Gastrocnemius medialis (tissue), 4 donors: ENCODE data around the gene NCOA7. TPM values are rescaled to one million over a fixed set of nuclear protein-coding genes. Genes with fewer than 3 reads are reported as not detected.

Source experiments
- ATAC-seq, 2 donors: fragments of 150-250 bp; one replicate each; pipeline ENCODE4 v1.9.1; 2016
- DNase-seq, 2 donors: peaks; one replicate each; pipeline ENCODE4 v3.0.0-alpha.2; 2019
- H3K27ac ChIP-seq, 4 donors: fragments of 200-600 bp; sonication (generic); 1 replicate in 1 of 4; 2 replicates in 3 of 4; pipeline ENCODE4 v1.5.1; 2016 to 2018; ENCODE audit warnings: mild to moderate bottlenecking in 2 of 4, moderate library complexity in 1 of 4
- H3K27me3 ChIP-seq, 3 donors: fragments of 200-600 bp; sonication (generic) in 2 of 3; 1 replicate in 1 of 3; 2 replicates in 2 of 3; pipeline versions ENCODE4 v1.5.1 to v1.6.0; 2016 to 2019; ENCODE audit warnings: mild to moderate bottlenecking in 1 of 3, moderate library complexity in 1 of 3
- H3K36me3 ChIP-seq, 2 donors: fragments of 200-600 bp; sonication (generic) in 1 of 2; one replicate each; pipeline ENCODE4 v1.5.1; 2017 to 2018
- H3K4me1 ChIP-seq, 2 donors: fragments of 200-600 bp; sonication (generic) in 1 of 2; one replicate each; pipeline ENCODE4 v1.5.1; 2016 to 2017; ENCODE audit warnings: mild to moderate bottlenecking in 2 of 2
- H3K4me3 ChIP-seq, 4 donors: fragments of 200-600 bp; sonication (generic) in 3 of 4; 1 replicate in 1 of 4; 2 replicates in 3 of 4; pipeline ENCODE4 v1.5.1; 2016 to 2019; ENCODE audit warnings: mild to moderate bottlenecking in 2 of 4
- H3K9me3 ChIP-seq, 3 donors: fragments of 200-600 bp; sonication (generic) in 2 of 3; 1 replicate in 1 of 3; 2 replicates in 2 of 3; pipeline ENCODE4 v1.5.1; 2016 to 2019
- CTCF ChIP-seq, 5 experiments: fragments of 450-650 bp in 3 of 5; fragments of 200-600 bp in 2 of 5; sonication (generic) in 2 of 5; IDR thresholded peaks in 4 of 5; conservative IDR thresholded peaks in 1 of 5; 1 replicate in 4 of 5; 2 replicates in 1 of 5; pipeline ENCODE4 v1.5.1; 2016 to 2019; ENCODE audit warnings: antibody characterized with exemption in 5 of 5, mild to moderate bottlenecking in 3 of 5, moderate library complexity in 3 of 5
- POLR2A ChIP-seq, 2 donors: fragments of 450-650 bp; IDR thresholded peaks; one replicate each; pipeline ENCODE4 v1.6.1; 2017; ENCODE audit warnings: antibody characterized with exemption in 2 of 2, mild to moderate bottlenecking in 2 of 2, moderate library complexity in 2 of 2
- in situ Hi-C, 4 donors: fragments of 200-750 bp; cut with MboI; loops; one replicate each; pipeline versions ENCODE4 v1.15.0 to v1.8.0; 2017; ENCODE audit warnings: low sequenced_read_pairs in 4 of 4
- intact Hi-C: fragments of 100-400 bp; cut with DNase I; formaldehyde crosslinking; loops from one replicate; pipeline ENCODE4 v1.15.1; 2023; ENCODE audit warnings: low total_unique reads
- total RNA-seq, 4 donors: library from RNA; depleted of rRNA; stranded (reverse); fragments of >200 nt; gene quantifications; one replicate each; pipeline versions ENCODE4 v1.1.0 to v1.2.3, GENCODE V29; 2016

The NCOA7 gene
- total RNA-seq, 4 donors from 2014 or later: 7.0 to 9.5 (median 9.2) TPM

- no peak overlapping the region for H3K27ac ChIP-seq
- H3K9me3 ChIP-seq: no peaks in the 10 kb centered on the region
- H3K27me3 ChIP-seq: no peaks in the 10 kb centered on the region
- in situ Hi-C loops (loop anchor here in 2 of 4 donors (10.0 to 25.0 kb wide), 2 partner anchors 109 to 121 kb away; partner anchors contain the start of gene HINT3 (in 1 of the 2)), intact Hi-C loops (no loop called here)
- no peak for ATAC-seq
- DNase-seq: no peak
- no peaks in the 10 kb centered on the region for H3K36me3 ChIP-seq
- TF ChIP-seq CTCF (IDR thresholded peaks at IDR 0.05 in 4 of 5, conservative IDR thresholded peaks at IDR 0.05 in 1 of 5) (no peak), POLR2A (IDR thresholded peaks at IDR 0.05) (no peak)
- H3K4me3 ChIP-seq: no peak overlapping the region
- no peaks in the 10 kb centered on the region for H3K4me1 ChIP-seq
Observed at GRCh38 chr6:125853756-125854155, 63.0 kb downstream of the NCOA7 start.

DNA sequence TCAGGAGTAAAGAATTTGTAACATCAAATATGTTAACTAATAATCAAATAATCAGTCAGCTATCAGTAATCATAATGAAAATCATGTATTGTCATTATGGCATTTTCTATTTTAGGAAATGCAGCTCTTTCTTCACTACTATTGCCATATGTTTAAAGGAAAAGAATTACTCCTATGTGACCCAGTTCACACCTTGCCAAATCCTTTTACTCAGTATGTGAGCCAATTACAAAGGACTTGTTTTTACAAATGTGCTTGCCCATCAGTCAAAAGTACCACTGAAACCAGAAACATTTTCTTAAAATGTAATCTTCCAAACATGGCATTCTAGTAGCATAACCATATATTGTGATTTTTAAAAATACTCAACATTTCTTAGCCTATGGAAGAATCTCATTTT is 63.6 kb downstream of the NCOA7 start:
- intact Hi-C loops (no loop called here), in situ Hi-C loops (loop anchor here in 2 of 4 donors (10.0 to 25.0 kb wide), 2 partner anchors 108 to 120 kb away; partner anchors contain the start of gene HINT3 (in 1 of the 2))
- H3K9me3 ChIP-seq: no peaks in the 10 kb centered on the region
- ATAC-seq: no peak
- H3K4me1 ChIP-seq: no peaks in the 10 kb centered on the region
- no peak overlapping the region for H3K4me3 ChIP-seq
- no peaks in the 10 kb centered on the region for H3K36me3 ChIP-seq
- no peaks in the 10 kb centered on the region for H3K27me3 ChIP-seq
- H3K27ac ChIP-seq: no peak overlapping the region
- DNase-seq: no peak
- TF ChIP-seq POLR2A (IDR thresholded peaks at IDR 0.05) (no peak), CTCF (IDR thresholded peaks at IDR 0.05 in 4 of 5, conservative IDR thresholded peaks at IDR 0.05 in 1 of 5) (no peak)

DNA sequence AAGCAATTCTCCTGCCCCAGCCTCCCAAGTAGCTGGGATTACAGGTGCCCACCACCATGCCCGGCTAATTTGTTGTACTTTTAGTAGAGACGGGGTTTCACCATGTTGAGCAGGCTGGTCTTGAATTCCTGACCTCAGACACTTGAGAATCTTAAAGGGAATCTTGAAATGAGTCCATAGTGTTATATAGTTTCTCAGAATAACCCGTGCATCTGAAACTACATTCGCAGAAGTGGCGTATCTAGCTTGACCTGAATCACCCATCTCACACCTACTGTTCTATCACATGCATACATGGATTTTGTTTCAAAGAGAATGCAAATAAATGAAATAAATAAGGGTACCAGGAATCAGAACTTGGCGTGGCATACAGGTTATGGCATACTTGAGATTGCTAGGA is 65.0 kb downstream of the NCOA7 start:
- H3K4me1 ChIP-seq: no peaks in the 10 kb centered on the region
- in situ Hi-C loops (loop anchor here in 2 of 4 donors (10.0 to 25.0 kb wide), 2 partner anchors 107 to 119 kb away; partner anchors contain the start of gene HINT3 (in 1 of the 2)), intact Hi-C loops (loop anchor here (5.0 kb wide), 2 partner anchors 63 to 102 kb away; partner anchors contain the start of genes HINT3 and NCOA7)
- no peaks in the 10 kb centered on the region for H3K36me3 ChIP-seq
- ATAC-seq (no peak), DNase-seq (no peak)
- H3K27ac ChIP-seq: no peak overlapping the region
- no peak overlapping the region for H3K4me3 ChIP-seq
- H3K9me3 ChIP-seq: no peaks in the 10 kb centered on the region
- H3K27me3 ChIP-seq: no peaks in the 10 kb centered on the region
- TF ChIP-seq POLR2A (IDR thresholded peaks at IDR 0.05) (no peak), CTCF (IDR thresholded peaks at IDR 0.05 in 4 of 5, conservative IDR thresholded peaks at IDR 0.05 in 1 of 5) (no peak)

DNA sequence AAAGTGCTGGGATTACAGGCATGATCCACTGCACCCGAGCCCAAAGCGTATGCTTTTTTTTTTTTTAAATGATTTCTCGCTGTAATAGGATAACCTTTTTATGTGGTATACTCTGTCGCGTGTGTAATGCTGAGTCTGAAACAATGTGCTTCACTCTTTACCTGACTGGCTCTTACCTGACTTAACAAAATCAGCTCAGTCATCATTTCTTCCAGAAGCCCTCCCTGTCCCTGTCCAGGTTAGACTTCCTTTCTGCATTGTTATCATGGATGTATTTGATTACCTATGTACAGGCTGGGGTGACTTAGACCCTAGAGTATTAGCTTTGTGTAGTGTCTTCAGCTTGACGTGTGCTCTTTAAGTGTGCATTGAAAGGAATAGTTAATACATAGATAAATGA is 67.1 kb downstream of the NCOA7 start:
- Histone ChIP-seq H3K9me3 (no peaks in the 10 kb centered on the region), H3K36me3 (no peaks in the 10 kb centered on the region), H3K27ac (no peak overlapping the region), H3K4me3 (no peak overlapping the region), H3K27me3 (no peaks in the 10 kb centered on the region), H3K4me1 (no peaks in the 10 kb centered on the region)
- ATAC-seq (no peak), DNase-seq (no peak)
- TF ChIP-seq POLR2A (IDR thresholded peaks at IDR 0.05): no peak
- in situ Hi-C loops (loop anchor here in 2 of 4 donors (10.0 to 25.0 kb wide), 2 partner anchors 104 to 117 kb away; partner anchors contain the start of gene HINT3 (in 1 of the 2)), intact Hi-C loops (loop anchor here (2.0 to 5.0 kb wide), 3 partner anchors 66 to 117 kb away; partner anchors contain the start of genes HINT3 and NCOA7)

DNA sequence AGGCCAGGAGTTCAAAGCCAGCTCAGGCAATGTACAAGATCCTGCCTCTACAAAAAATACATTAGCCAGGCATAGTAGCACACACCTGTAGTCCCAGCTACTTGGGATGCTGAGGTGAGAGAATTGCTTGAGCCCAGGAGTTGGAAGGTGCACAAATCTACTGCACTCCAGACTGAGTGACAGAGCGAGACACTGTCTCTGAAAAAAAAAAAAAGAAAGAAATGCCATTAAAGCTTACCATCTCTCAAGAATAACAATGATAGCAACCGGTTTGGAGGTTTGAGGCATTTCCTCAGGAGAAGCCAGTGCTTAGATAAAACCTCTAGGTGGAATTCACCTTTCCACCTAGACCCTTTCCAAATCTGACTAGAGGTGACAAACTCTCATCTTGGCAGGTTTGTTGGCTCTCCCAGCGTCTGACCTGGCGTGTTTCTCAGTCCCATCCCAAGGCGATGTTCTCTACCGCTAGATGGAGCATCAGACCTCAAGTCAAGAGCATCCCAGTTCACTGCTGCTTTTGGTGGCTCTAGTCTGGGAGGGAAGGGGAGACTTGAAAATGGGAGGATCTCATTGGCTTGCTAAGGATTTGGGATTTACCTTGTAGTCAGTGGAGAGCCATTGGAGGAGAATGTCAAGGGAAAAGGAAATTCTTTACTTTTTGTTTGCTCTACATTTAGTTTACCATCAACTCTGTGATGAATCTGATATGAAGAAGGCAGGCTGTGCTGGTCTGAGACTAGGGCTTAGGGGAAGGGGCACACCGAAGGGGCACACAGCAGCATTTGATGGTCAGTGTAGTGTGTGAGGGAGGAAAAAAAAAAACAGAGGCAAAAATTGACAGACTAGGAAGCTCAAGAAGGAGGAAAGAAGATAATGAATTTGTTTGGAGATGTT is 67.9 kb downstream of the NCOA7 start:
- Histone ChIP-seq H3K9me3 (no peaks in the 10 kb centered on the region), H3K36me3 (no peaks in the 10 kb centered on the region), H3K27me3 (no peaks in the 10 kb centered on the region), H3K4me3 (no peak overlapping the region), H3K27ac (no peak overlapping the region), H3K4me1 (no peaks in the 10 kb centered on the region)
- TF ChIP-seq POLR2A (IDR thresholded peaks at IDR 0.05) (no peak), CTCF (IDR thresholded peaks at IDR 0.05 in 4 of 5, conservative IDR thresholded peaks at IDR 0.05 in 1 of 5) (peak; percentile 31 to 72 (median 52))
- DNase-seq (peak; percentile 9 to 36), ATAC-seq (peak; percentile 75 to 81)
- intact Hi-C loops (loop anchor here (2.0 to 5.0 kb wide), 3 partner anchors 66 to 116 kb away; partner anchors contain the start of genes HINT3 and NCOA7), in situ Hi-C loops (loop anchor here in 2 of 4 donors (10.0 to 25.0 kb wide), 2 partner anchors 104 to 116 kb away; partner anchors contain the start of gene HINT3 (in 1 of the 2))
